C4-2B (cell line): ENCODE data around the gene ZFP36L1.

Experiments
- ZFX ChIP-seq: fragments of 450-650 bp; IDR thresholded peaks from 2 replicates; pipeline ENCODE4 v1.6.1; 2017
- TF ChIP-seq, protein P1 (sequence below): fragments of 450-650 bp; conservative IDR thresholded peaks from 2 replicates; pipeline ENCODE4 v1.5.1; 2017; ENCODE audit warnings: mild to moderate bottlenecking

DNA sequence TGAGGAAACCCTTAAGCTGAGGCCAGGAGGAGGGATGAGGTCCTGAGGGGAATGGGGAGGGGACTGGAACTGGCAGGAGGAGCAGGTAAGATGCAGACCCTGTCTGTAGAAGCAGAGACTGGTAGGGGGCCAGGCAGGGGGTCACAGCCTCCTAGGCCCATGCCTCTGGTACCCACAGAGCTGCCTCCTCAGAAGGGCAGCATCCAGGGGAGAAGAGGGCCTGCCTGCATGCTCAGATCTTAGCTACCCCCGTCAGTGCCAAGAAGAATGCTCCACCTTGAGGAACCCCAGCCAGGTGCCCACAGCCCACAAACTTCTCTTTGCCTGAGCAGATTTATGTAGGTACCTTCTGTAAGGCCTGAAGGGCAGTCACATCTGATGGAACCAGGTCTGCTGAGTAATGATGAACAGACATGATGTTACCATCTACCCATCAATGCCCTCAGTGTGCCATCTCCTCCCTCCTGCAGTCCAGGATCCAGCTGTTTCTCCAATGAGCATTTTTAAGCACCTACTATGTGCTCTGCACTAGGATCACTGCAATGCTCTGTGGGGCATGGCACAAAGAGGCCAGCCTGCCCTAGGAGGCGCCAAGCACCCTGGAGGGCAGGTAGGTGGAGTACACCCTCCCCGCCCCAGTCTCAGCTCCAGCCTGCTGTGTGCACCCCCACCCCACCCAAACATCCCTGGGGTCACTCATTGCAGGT lies 24.8 kb upstream of the ZFP36L1 start:
- TF ChIP-seq, protein P1, sequence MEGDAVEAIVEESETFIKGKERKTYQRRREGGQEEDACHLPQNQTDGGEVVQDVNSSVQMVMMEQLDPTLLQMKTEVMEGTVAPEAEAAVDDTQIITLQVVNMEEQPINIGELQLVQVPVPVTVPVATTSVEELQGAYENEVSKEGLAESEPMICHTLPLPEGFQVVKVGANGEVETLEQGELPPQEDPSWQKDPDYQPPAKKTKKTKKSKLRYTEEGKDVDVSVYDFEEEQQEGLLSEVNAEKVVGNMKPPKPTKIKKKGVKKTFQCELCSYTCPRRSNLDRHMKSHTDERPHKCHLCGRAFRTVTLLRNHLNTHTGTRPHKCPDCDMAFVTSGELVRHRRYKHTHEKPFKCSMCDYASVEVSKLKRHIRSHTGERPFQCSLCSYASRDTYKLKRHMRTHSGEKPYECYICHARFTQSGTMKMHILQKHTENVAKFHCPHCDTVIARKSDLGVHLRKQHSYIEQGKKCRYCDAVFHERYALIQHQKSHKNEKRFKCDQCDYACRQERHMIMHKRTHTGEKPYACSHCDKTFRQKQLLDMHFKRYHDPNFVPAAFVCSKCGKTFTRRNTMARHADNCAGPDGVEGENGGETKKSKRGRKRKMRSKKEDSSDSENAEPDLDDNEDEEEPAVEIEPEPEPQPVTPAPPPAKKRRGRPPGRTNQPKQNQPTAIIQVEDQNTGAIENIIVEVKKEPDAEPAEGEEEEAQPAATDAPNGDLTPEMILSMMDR: no peak
- no peak for TF ChIP-seq ZFX
